Panc1 (cell line): ENCODE data around the gene HIPK2. TPM values are rescaled to one million over a fixed set of nuclear protein-coding genes. Genes with fewer than 3 reads are reported as not detected.
A peak's percentile ranks its signal among the peaks of the same experiment; 100 is the strongest.

ENCODE experiments used
- ATAC-seq: fragments of 200-7000 bp; cut with Tn5 transposase; 2 replicates; pipeline ENCODE4 v1.9.1; 2020; ENCODE audit warnings: mild to moderate bottlenecking, moderate library complexity
- BruUV-seq: library from RNA; stranded (reverse); fragments of 400-500 nt; replicated peaks from 2 replicates; lab custom pipeline; 2021; lab: Mats Ljungman, UMichigan
- CTCF ChIA-PET: fragments of 300-600 bp; sonication (Branson Sonifier 250); formaldehyde crosslinking; loops from one replicate; lab custom pipeline; 2022; ENCODE audit warnings: antibody characterized with exemption; lab: Charles Lee
- POLR2A ChIA-PET: fragments of 300-600 bp; sonication (Branson Sonifier 250); formaldehyde crosslinking; loops from one replicate; lab custom pipeline; 2022; ENCODE audit warnings: antibody characterized with exemption; lab: Charles Lee
- DNase-seq: peaks from one replicate; pipeline ENCODE4 v3.0.0-alpha.2; 2010; ENCODE audit warnings: low read depth, low spot score
- H3K27ac ChIP-seq: 2 replicates; pipeline ENCODE4 v1.5.1; 2011; ENCODE audit warnings: mild to moderate bottlenecking, low read length, inconsistent platforms
- H3K27me3 ChIP-seq: fragments of 200-500 bp; sonication (Bioruptor generic); 2 replicates; pipeline ENCODE4 v1.6.0; 2014; ENCODE audit warnings: low read length, inconsistent platforms; ENCODE audit not compliant: control insufficient read depth, insufficient read depth
- H3K36me3 ChIP-seq: fragments of 200-500 bp; sonication (Bioruptor generic); 2 replicates; pipeline ENCODE4 v1.5.1; 2014; ENCODE audit warnings: inconsistent platforms, mild to moderate bottlenecking, low read length, moderate library complexity; ENCODE audit not compliant: control insufficient read depth, insufficient read depth
- H3K4me1 ChIP-seq: 2 replicates; pipeline ENCODE4 v1.5.1; 2011; ENCODE audit warnings: inconsistent platforms, mild to moderate bottlenecking, low read length, moderate library complexity; ENCODE audit not compliant: control insufficient read depth, insufficient read depth
- H3K4me3 ChIP-seq, 2 experiments: 2 replicates each; pipeline ENCODE4 v1.5.1; 2011 to 2012; ENCODE audit warnings: low read depth in 2 of 2, low read length in 2 of 2, mild to moderate bottlenecking in 2 of 2, inconsistent platforms in 1 of 2, moderate library complexity in 1 of 2
- H3K9me3 ChIP-seq: fragments of 200-500 bp; sonication (Bioruptor generic); 2 replicates; pipeline ENCODE4 v1.5.1; 2014; ENCODE audit warnings: low read depth, mild to moderate bottlenecking, inconsistent platforms, low read length, moderate library complexity; ENCODE audit not compliant: control insufficient read depth, insufficient read depth
- POLR2AphosphoS5 ChIP-seq: IDR thresholded peaks from 2 replicates; pipeline ENCODE4 v1.6.1; 2012; ENCODE audit warnings: mild to moderate bottlenecking, low read depth, low read length, moderate library complexity
- REST ChIP-seq, 2 experiments: IDR thresholded peaks; 2 replicates each; pipeline ENCODE4 v1.6.1; 2011 to 2012; ENCODE audit warnings: low read depth in 2 of 2, control low read depth in 1 of 2, low read length in 1 of 2, mild to moderate bottlenecking in 1 of 2, moderate library complexity in 1 of 2; ENCODE audit not compliant: insufficient read depth in 1 of 2
- SIN3A ChIP-seq: IDR thresholded peaks from 2 replicates; pipeline ENCODE4 v1.6.1; 2012; ENCODE audit warnings: low read depth, mild to moderate bottlenecking, low read length, moderate library complexity, borderline replicate concordance; ENCODE audit not compliant: insufficient read depth
- TCF7L2 ChIP-seq: IDR thresholded peaks from 2 replicates; pipeline ENCODE4 v1.6.1; 2011; ENCODE audit warnings: mild to moderate bottlenecking, low read depth, low read length, inconsistent platforms
- in situ Hi-C: cut with HindIII; loops from 2 replicates; pipeline ENCODE4 v1.10.0; 2016; ENCODE audit warnings: low sequenced_read_pairs, low pct_unique_long_range_greater_than_20kb
- intact Hi-C: fragments of 100-400 bp; cut with micrococcal nuclease; formaldehyde crosslinking; loops from one replicate; pipeline ENCODE4 v1.10.0; 2022; ENCODE audit not compliant: unreplicated experiment
- total RNA-seq: library from RNA; stranded (reverse); gene quantifications from one replicate; pipeline ENCODE4 v1.2.1, GENCODE V29; 2021; ENCODE audit not compliant: unreplicated experiment
- TF ChIP-seq, protein P1 (sequence below): fragments of 450-650 bp; IDR thresholded peaks from 2 replicates; pipeline ENCODE4 v1.5.1; 2017; ENCODE audit warnings: mild to moderate bottlenecking

HIPK2 gene
- total RNA-seq, 1 experiment from 2014 or later, result 34.1 TPM

GRCh38 chr7:139710036-139710435, 67.8 kb downstream of the HIPK2 start:
- Histone ChIP-seq H3K27me3 (no peaks in the 10 kb centered on the region), H3K36me3 (no peaks in the 10 kb centered on the region), H3K4me3 (no peak overlapping the region), H3K9me3 (no peaks in the 10 kb centered on the region), H3K27ac (no peak overlapping the region), H3K4me1 (no peaks in the 10 kb centered on the region)
- CTCF ChIA-PET, result no interaction called here
- intact Hi-C loops, result no loop called here
- BruUV-seq, result no TSS peak
- POLR2A ChIA-PET, result interaction anchor here (1.0 kb wide), 1 partner anchor 22 kb away, joined by 3 read pairs; no protein-coding TSS in a partner anchor
- TF ChIP-seq, protein P1, sequence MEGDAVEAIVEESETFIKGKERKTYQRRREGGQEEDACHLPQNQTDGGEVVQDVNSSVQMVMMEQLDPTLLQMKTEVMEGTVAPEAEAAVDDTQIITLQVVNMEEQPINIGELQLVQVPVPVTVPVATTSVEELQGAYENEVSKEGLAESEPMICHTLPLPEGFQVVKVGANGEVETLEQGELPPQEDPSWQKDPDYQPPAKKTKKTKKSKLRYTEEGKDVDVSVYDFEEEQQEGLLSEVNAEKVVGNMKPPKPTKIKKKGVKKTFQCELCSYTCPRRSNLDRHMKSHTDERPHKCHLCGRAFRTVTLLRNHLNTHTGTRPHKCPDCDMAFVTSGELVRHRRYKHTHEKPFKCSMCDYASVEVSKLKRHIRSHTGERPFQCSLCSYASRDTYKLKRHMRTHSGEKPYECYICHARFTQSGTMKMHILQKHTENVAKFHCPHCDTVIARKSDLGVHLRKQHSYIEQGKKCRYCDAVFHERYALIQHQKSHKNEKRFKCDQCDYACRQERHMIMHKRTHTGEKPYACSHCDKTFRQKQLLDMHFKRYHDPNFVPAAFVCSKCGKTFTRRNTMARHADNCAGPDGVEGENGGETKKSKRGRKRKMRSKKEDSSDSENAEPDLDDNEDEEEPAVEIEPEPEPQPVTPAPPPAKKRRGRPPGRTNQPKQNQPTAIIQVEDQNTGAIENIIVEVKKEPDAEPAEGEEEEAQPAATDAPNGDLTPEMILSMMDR, result no peak
- TF ChIP-seq POLR2AphosphoS5, result no peak
- TF ChIP-seq SIN3A, result no peak
- no peak for TF ChIP-seq REST (IDR thresholded peaks at IDR 0.05; ENCODE audit: insufficient read depth in 1 of 2, low read depth in 2 of 2, low read length in 1 of 2)
- no peak for TF ChIP-seq TCF7L2
- in situ Hi-C loops, result no loop called here
- DNase-seq, result no peak
- no peak for ATAC-seq

DNA sequence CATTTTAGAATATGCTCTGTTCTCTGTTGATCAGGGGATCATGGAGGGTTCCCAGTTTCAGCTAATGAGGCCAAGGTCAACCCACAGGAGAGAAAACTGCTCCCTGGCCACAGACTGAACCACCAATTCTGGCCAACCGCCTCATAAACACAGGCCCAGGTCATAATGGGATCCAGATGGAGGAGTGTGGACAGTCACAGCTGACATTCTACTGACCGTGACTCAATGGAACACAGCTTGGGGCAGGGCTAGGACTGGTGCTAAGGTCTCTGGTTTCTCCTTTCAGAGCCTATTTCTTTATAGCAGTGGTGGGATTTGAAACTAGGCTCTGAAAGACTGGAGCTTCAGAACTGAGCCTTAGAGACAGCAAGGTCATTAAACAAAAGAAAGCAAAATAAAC, 68.3 kb downstream of the HIPK2 start:
- BruUV-seq, result TSS peak; percentile 49
- H3K36me3 ChIP-seq, result no peaks in the 10 kb centered on the region
- H3K4me3 ChIP-seq, result no peak overlapping the region
- CTCF ChIA-PET, result no interaction called here
- in situ Hi-C loops (no loop called here), intact Hi-C loops (no loop called here)
- TF ChIP-seq, protein P1, result no peak
- no peak for TF ChIP-seq SIN3A
- no peaks in the 10 kb centered on the region for H3K27me3 ChIP-seq
- POLR2A ChIA-PET, result interaction anchor here (1.0 kb wide), 1 partner anchor 22 kb away, joined by 3 read pairs; no protein-coding TSS in a partner anchor
- DNase-seq, result no peak
- H3K4me1 ChIP-seq, result no peaks in the 10 kb centered on the region
- no peaks in the 10 kb centered on the region for H3K9me3 ChIP-seq
- ATAC-seq, result no peak
- no peak overlapping the region for H3K27ac ChIP-seq
